Smooth muscle cell (in vitro differentiated cells): ENCODE results near the gene RFX6. TPM values are rescaled to one million over a fixed set of nuclear protein-coding genes. Genes with fewer than 3 reads are reported as not detected.

Experiments used
- DNase-seq: peaks from one replicate; lab custom pipeline; 2025; ENCODE audit not compliant: unreplicated experiment; lab: John Stamatoyannopoulos, UW
- H2AFZ ChIP-seq: fragments of 200-600 bp; sonication (generic); 2 replicates; pipeline ENCODE4 v1.6.0; 2016; ENCODE audit warnings: antibody characterized with exemption, low read depth, mild to moderate bottlenecking
- H3F3A ChIP-seq: fragments of 200-600 bp; sonication (generic); 2 replicates; pipeline ENCODE4 v1.6.0; 2017; ENCODE audit warnings: antibody characterized with exemption, low read depth
- H3K27ac ChIP-seq: fragments of 200-600 bp; sonication (generic); 2 replicates; pipeline ENCODE4 v1.5.1; 2016; ENCODE audit warnings: low read depth, mild to moderate bottlenecking
- H3K27me3 ChIP-seq: fragments of 200-600 bp; sonication (generic); 2 replicates; pipeline ENCODE4 v1.6.1; 2016; ENCODE audit warnings: low read depth, mild to moderate bottlenecking
- H3K36me3 ChIP-seq: fragments of 200-600 bp; sonication (generic); 2 replicates; pipeline ENCODE4 v1.5.1; 2016; ENCODE audit warnings: low read depth
- H3K4me1 ChIP-seq: fragments of 200-600 bp; sonication (generic); 2 replicates; pipeline ENCODE4 v1.5.1; 2016; ENCODE audit warnings: low read depth
- H3K4me2 ChIP-seq: fragments of 200-600 bp; sonication (generic); 2 replicates; pipeline ENCODE4 v1.6.0; 2016; ENCODE audit warnings: mild to moderate bottlenecking
- H3K4me3 ChIP-seq: fragments of 200-600 bp; sonication (generic); 2 replicates; pipeline ENCODE4 v1.5.1; 2016; ENCODE audit warnings: mild to moderate bottlenecking
- H3K79me2 ChIP-seq: fragments of 200-600 bp; sonication (generic); 2 replicates; pipeline ENCODE4 v1.6.0; 2016; ENCODE audit warnings: low read depth, mild to moderate bottlenecking
- H3K9ac ChIP-seq: fragments of 200-600 bp; sonication (generic); 2 replicates; pipeline ENCODE4 v1.6.0; 2016; ENCODE audit warnings: low read depth
- H3K9me3 ChIP-seq: fragments of 200-600 bp; sonication (generic); replicated peaks from 2 replicates; pipeline ENCODE4 v1.5.1; 2016; ENCODE audit warnings: low read depth
- H4K20me1 ChIP-seq: fragments of 200-600 bp; sonication (generic); 2 replicates; pipeline ENCODE4 v1.6.0; 2016; ENCODE audit warnings: low read depth
- CTCF ChIP-seq: fragments of 200-600 bp; sonication (generic); IDR thresholded peaks from 2 replicates; pipeline ENCODE4 v1.5.1; 2017; ENCODE audit warnings: borderline replicate concordance, mild to moderate bottlenecking, antibody characterized with exemption; ENCODE audit not compliant: insufficient read depth, poor library complexity, severe bottlenecking
- WGBS: methylation state at CpG from one replicate; pipeline ENCODE4 v1.1.7; 2016; ENCODE audit warnings: low lambda C conversion rate; 5-methylcytosine and 5-hydroxymethylcytosine counted together
- polyA plus RNA-seq: library from polyadenylated mRNA; unstranded; fragments of >200 nt; fragmentation: Nextera tagmentation; extraction: Ambion mirVana; gene quantifications from 2 replicates; pipeline ENCODE4 v1.2.1, GENCODE V29; 2016
- total RNA-seq: library from RNA; depleted of rRNA; stranded (reverse); fragments of >200 nt; gene quantifications from 2 replicates; pipeline ENCODE4 v1.2.3, GENCODE V29; 2014

Gene RFX6
- total and polyA plus RNA-seq, 2 experiments from 2014 or later = not detected

- 30% methylated on average over 2 of the region's 2 CpGs for WGBS
- Histone ChIP-seq H3K27ac (no peak overlapping the region), H3K27me3 (no peaks in the 10 kb centered on the region), H2AFZ (no peak overlapping the region), H3K36me3 (no peaks in the 10 kb centered on the region), H3K9me3 (no peaks in the 10 kb centered on the region), H3K4me2 (no peak overlapping the region), H3K4me3 (no peak overlapping the region), H3K9ac (no peak overlapping the region), H3F3A (no peaks in the 10 kb centered on the region), H3K79me2 (no peaks in the 10 kb centered on the region), H4K20me1 (no peaks in the 10 kb centered on the region), H3K4me1 (no peaks in the 10 kb centered on the region)
- no peak for TF ChIP-seq CTCF
- no peak for DNase-seq
Observed at GRCh38 chr6:116933485-116933884, 56.4 kb downstream of the RFX6 start.

- H3F3A ChIP-seq = no peaks in the 10 kb centered on the region
- H4K20me1 ChIP-seq = no peaks in the 10 kb centered on the region
- no peak for DNase-seq
- H3K9me3 ChIP-seq = no peaks in the 10 kb centered on the region
- H3K36me3 ChIP-seq = no peaks in the 10 kb centered on the region
- H3K27ac ChIP-seq = no peak overlapping the region
- H3K4me2 ChIP-seq = no peak overlapping the region
- H3K4me1 ChIP-seq = no peaks in the 10 kb centered on the region
- WGBS = 89% methylated on average over 8 of the region's 8 CpGs
- no peaks in the 10 kb centered on the region for H3K27me3 ChIP-seq
- no peak for TF ChIP-seq CTCF
- H2AFZ ChIP-seq = no peak overlapping the region
- no peak overlapping the region for H3K4me3 ChIP-seq
- no peak overlapping the region for H3K9ac ChIP-seq
- no peaks in the 10 kb centered on the region for H3K79me2 ChIP-seq
Observed at GRCh38 chr6:116938305-116938704, 61.3 kb downstream of the RFX6 start.

- H2AFZ ChIP-seq = no peak overlapping the region
- no peaks in the 10 kb centered on the region for H3K9me3 ChIP-seq
- no peak for DNase-seq
- H3K27me3 ChIP-seq = no peaks in the 10 kb centered on the region
- H3K4me1 ChIP-seq = no peaks in the 10 kb centered on the region
- no peak overlapping the region for H3K4me3 ChIP-seq
- no peaks in the 10 kb centered on the region for H3K79me2 ChIP-seq
- TF ChIP-seq CTCF = no peak
- no peak overlapping the region for H3K9ac ChIP-seq
- WGBS = 33% methylated on average over 4 of the region's 4 CpGs
- no peaks in the 10 kb centered on the region for H3F3A ChIP-seq
- no peaks in the 10 kb centered on the region for H4K20me1 ChIP-seq
- no peaks in the 10 kb centered on the region for H3K36me3 ChIP-seq
- H3K27ac ChIP-seq = no peak overlapping the region
- no peak overlapping the region for H3K4me2 ChIP-seq
Observed at GRCh38 chr6:116941727-116942126, 64.7 kb downstream of the RFX6 start.

GRCh38 chr6:116945809-116946208, 68.8 kb downstream of the RFX6 start:
- no peak for TF ChIP-seq CTCF

More at GRCh38 chr6:116945809-116946208, 68.8 kb downstream of the RFX6 start:
- Histone ChIP-seq H3K27me3 (no peaks in the 10 kb centered on the region), H3K36me3 (no peaks in the 10 kb centered on the region), H3K9me3 (no peaks in the 10 kb centered on the region), H3K9ac (no peak overlapping the region), H2AFZ (no peak overlapping the region), H3K4me3 (peak overlapping the region; percentile 0), H3F3A (no peaks in the 10 kb centered on the region), H3K27ac (peak overlapping the region; percentile 36), H3K4me1 (no peaks in the 10 kb centered on the region), H3K4me2 (peak overlapping the region; percentile 28), H4K20me1 (no peaks in the 10 kb centered on the region), H3K79me2 (no peaks in the 10 kb centered on the region)
- 10% methylated on average over 5 of the region's 5 CpGs for WGBS
- DNase-seq = no peak
